ENCODE measurements around the gene TAF15. TPM values are rescaled to one million over a fixed set of nuclear protein-coding genes. Genes with fewer than 3 reads are reported as not detected.

The TAF15 gene
- total and polyA plus RNA-seq, 10 of the 15 experiments (the other 5 are each of a cell fraction or from before 2014, with no cell fraction given), result 9.5 to 259 (median 40.4) TPM

DNA sequence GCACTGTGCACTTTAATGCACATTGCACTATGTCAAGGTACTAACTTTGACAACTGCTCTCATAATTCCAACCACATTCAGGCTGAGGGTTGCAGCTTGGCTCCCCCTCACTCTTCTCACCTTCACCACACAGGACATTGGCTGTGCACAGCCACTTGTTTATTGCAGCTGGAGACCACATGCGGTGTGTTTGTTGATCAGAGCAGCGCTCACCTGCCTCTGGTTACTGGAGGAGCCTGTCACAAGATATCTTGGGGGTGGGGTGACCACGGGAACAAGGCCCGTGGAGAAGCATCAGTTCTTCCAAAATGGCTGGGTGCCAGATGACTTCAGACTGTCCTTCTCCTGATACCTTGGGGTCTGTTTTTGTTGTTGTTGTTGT, 81.5 kb downstream of the TAF15 start (continued):
- TF ChIP-seq CUX1 (IDR thresholded peaks at IDR 0.05; ENCODE audit: insufficient replicate concordance, low read depth, low read length), result no peak
- TF ChIP-seq PAX5 (IDR thresholded peaks at IDR 0.05; ENCODE audit: borderline replicate concordance, low read depth, low read length), result peak; percentile 46; the same call in 1 of the 2 replicates
- TF ChIP-seq KAT2A (conservative IDR thresholded peaks at IDR 0.05; ENCODE audit: control insufficient read depth, low read depth, low read length), result no peak
- no peak for TF ChIP-seq SRF (IDR thresholded peaks at IDR 0.05; ENCODE audit: low read depth in 2 of 2, low read length in 2 of 2)
- no peak for TF ChIP-seq POLR2AphosphoS2 (IDR thresholded peaks at IDR 0.05; ENCODE audit: low read depth, low read length)
- no peak for TF ChIP-seq CBX3 (IDR thresholded peaks at IDR 0.05; ENCODE audit: borderline replicate concordance, low read depth)
- no peak for TF ChIP-seq NFYB (IDR thresholded peaks at IDR 0.05; ENCODE audit: insufficient read depth, low read depth, low read length)
- TF ChIP-seq ATF7 (IDR thresholded peaks at IDR 0.05; ENCODE audit: low read depth), result peak; percentile 84
- TF ChIP-seq, protein P1, sequence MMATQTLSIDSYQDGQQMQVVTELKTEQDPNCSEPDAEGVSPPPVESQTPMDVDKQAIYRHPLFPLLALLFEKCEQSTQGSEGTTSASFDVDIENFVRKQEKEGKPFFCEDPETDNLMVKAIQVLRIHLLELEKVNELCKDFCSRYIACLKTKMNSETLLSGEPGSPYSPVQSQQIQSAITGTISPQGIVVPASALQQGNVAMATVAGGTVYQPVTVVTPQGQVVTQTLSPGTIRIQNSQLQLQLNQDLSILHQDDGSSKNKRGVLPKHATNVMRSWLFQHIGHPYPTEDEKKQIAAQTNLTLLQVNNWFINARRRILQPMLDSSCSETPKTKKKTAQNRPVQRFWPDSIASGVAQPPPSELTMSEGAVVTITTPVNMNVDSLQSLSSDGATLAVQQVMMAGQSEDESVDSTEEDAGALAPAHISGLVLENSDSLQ (IDR thresholded peaks at IDR 0.05), result peak; percentile 66; the same call in 1 of the 2 replicates
- no peak for TF ChIP-seq SMARCA5 (IDR thresholded peaks at IDR 0.05)
- TF ChIP-seq, protein P2, sequence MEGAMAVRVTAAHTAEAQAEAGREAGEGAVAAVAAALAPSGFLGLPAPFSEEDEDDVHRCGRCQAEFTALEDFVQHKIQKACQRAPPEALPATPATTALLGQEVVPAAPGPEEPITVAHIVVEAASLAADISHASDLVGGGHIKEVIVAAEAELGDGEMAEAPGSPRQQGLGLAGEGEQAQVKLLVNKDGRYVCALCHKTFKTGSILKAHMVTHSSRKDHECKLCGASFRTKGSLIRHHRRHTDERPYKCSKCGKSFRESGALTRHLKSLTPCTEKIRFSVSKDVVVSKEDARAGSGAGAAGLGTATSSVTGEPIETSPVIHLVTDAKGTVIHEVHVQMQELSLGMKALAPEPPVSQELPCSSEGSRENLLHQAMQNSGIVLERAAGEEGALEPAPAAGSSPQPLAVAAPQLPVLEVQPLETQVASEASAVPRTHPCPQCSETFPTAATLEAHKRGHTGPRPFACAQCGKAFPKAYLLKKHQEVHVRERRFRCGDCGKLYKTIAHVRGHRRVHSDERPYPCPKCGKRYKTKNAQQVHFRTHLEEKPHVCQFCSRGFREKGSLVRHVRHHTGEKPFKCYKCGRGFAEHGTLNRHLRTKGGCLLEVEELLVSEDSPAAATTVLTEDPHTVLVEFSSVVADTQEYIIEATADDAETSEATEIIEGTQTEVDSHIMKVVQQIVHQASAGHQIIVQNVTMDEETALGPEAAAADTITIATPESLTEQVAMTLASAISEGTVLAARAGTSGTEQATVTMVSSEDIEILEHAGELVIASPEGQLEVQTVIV (IDR thresholded peaks at IDR 0.05; ENCODE audit: borderline replicate concordance, partially characterized antibody), result no peak
- TF ChIP-seq, protein P3, sequence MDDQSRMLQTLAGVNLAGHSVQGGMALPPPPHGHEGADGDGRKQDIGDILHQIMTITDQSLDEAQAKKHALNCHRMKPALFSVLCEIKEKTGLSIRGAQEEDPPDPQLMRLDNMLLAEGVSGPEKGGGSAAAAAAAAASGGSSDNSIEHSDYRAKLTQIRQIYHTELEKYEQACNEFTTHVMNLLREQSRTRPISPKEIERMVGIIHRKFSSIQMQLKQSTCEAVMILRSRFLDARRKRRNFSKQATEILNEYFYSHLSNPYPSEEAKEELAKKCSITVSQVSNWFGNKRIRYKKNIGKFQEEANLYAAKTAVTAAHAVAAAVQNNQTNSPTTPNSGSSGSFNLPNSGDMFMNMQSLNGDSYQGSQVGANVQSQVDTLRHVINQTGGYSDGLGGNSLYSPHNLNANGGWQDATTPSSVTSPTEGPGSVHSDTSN (IDR thresholded peaks at IDR 0.05; ENCODE audit: insufficient replicate concordance, low read depth, low read length), result no peak
- no peak for TF ChIP-seq NR2C1 (IDR thresholded peaks at IDR 0.05)
- TF ChIP-seq PML (IDR thresholded peaks at IDR 0.05; ENCODE audit: low read length), result no peak
- TF ChIP-seq BCL11A (IDR thresholded peaks at IDR 0.05; ENCODE audit: low read depth, low read length), result peak; percentile 51; the same call in 1 of the 2 replicates
- TF ChIP-seq HCFC1 (IDR thresholded peaks at IDR 0.05; ENCODE audit: low read length), result no peak
- peak; percentile 65 for TF ChIP-seq NR2F1 (conservative IDR thresholded peaks at IDR 0.05)
- no peak for TF ChIP-seq WRNIP1 (IDR thresholded peaks at IDR 0.05; ENCODE audit: borderline replicate concordance, low read depth, low read length)
- no peak for TF ChIP-seq STAT3 (IDR thresholded peaks at IDR 0.05; ENCODE audit: low read depth, low read length)
- no peak for TF ChIP-seq ZBED1 (IDR thresholded peaks at IDR 0.05; ENCODE audit: borderline replicate concordance)
- peak; percentile 49; the same call in 1 of the 2 replicates for TF ChIP-seq RB1 (IDR thresholded peaks at IDR 0.05; ENCODE audit: borderline replicate concordance)
- TF ChIP-seq SUZ12 (IDR thresholded peaks at IDR 0.05; ENCODE audit: unreplicated experiment), result no peak
- no peak for TF ChIP-seq PAX8 (IDR thresholded peaks at IDR 0.05)

Measured in GM12878 (cell line).